Gastroesophageal sphincter (tissue), 3 donors: ENCODE results near the gene ARFGEF3.

Experiments used
- EP300 ChIP-seq: sonication (generic); formaldehyde crosslinking; IDR thresholded peaks from one replicate; pipeline ENCODE4 v1.6.1; 2017; ENCODE audit warnings: antibody characterized with exemption, mild to moderate bottlenecking
- POLR2A ChIP-seq, 2 donors: fragments of 450-650 bp; IDR thresholded peaks; one replicate each; pipeline ENCODE4 v1.6.1; 2017; ENCODE audit warnings: antibody characterized with exemption in 2 of 2, mild to moderate bottlenecking in 2 of 2, moderate library complexity in 1 of 2
- POLR2AphosphoS5 ChIP-seq: sonication (generic); formaldehyde crosslinking; IDR thresholded peaks from one replicate; pipeline ENCODE4 v1.6.1; 2017; ENCODE audit warnings: antibody characterized with exemption
- TF ChIP-seq, protein P1 (sequence below), 4 experiments: fragments of 200-600 bp in 2 of 4; fragments of 450-650 bp in 2 of 4; sonication (generic) in 1 of 4; IDR thresholded peaks; one replicate each; pipeline ENCODE4 v1.5.1; 2017 to 2019; ENCODE audit warnings: antibody characterized with exemption in 4 of 4, mild to moderate bottlenecking in 2 of 4, moderate library complexity in 2 of 4

DNA sequence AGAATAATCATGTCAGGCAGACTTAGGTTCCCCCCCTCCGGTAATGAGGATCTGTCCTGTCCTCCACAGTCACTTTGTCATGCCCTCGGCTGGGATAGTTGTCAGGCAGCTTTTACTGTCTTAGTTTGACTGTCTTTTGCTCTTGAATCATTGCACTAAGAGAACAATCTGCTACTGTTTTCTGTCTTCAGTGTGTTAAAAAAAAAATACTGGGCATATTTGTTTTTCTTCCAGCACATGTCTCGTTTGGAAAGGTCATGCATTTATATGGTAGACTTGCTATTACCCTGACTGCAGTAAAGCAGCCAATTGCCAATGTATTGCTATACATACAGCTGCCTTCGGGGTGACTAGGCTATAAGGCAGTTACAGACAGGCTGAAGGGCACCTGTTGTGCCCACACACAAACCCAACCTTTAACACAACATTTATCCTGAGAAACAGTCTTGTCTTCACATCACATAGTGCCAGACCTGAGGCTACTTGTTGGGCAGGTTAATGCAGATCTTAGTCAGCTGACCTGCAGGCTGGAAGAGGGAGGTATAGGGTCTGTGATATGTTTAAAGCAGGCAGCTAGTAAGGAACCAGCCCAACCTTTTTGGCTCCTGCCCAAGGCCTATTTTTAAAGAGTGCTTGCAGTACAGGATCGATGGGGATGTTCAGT, 26.7 kb downstream of the ARFGEF3 start:
- TF ChIP-seq, protein P1, sequence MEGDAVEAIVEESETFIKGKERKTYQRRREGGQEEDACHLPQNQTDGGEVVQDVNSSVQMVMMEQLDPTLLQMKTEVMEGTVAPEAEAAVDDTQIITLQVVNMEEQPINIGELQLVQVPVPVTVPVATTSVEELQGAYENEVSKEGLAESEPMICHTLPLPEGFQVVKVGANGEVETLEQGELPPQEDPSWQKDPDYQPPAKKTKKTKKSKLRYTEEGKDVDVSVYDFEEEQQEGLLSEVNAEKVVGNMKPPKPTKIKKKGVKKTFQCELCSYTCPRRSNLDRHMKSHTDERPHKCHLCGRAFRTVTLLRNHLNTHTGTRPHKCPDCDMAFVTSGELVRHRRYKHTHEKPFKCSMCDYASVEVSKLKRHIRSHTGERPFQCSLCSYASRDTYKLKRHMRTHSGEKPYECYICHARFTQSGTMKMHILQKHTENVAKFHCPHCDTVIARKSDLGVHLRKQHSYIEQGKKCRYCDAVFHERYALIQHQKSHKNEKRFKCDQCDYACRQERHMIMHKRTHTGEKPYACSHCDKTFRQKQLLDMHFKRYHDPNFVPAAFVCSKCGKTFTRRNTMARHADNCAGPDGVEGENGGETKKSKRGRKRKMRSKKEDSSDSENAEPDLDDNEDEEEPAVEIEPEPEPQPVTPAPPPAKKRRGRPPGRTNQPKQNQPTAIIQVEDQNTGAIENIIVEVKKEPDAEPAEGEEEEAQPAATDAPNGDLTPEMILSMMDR (IDR thresholded peaks at IDR 0.05), result no peak
- TF ChIP-seq EP300 (no peak), POLR2A (IDR thresholded peaks at IDR 0.05) (no peak), POLR2AphosphoS5 (no peak)
